GM15510 (cell line): Measurements from ENCODE around the gene PRDM5.

Experiments
- POLR2A ChIP-seq: IDR thresholded peaks from 3 replicates; pipeline ENCODE4 v1.6.1; 2011; ENCODE audit warnings: borderline replicate concordance; ENCODE audit not compliant: insufficient read length; ENCODE audit errors: extremely low read depth

Gene PRDM5

DNA sequence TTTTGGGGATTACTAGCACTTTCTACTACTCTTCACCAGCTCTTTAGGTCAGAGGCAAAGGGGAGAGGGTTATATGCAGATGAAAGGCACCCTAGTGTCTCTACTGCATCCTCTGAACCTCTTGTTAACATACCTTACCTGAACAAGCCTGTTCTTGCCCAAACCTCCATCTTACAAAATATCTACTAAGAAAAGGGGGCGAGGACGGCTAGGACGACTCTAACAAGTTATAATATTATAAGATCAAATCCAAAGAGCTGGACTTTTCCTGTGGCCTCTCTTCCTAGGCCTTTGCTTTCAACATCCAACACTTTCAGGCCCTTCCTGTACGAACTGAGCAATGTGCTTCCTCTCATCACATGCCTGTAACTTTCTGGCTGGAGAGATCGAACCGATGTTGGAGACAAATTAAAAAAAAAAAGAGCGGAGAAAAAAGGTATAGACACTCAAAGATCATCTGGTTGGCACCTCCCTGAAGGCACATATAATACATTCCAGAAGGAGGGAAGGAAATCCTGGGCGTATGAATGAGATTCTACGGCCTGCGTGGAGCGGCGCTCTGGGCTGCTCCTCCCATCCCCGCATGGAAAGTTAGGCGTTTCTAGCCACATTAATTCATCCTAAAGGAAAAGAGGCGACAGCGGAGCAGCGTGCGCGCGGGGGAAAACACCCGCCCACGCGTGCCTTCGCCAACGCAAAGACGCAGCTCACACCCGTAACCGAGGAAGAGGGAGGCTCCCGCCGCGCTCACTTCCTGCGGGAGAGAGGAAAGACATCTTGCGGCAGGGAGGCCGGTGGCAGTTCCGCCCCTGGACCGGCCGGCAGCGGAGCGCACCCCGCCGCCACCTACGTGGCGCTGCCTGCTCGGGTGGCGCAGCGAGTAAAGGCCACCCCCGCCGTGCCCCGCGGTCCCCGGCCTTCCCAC is 808 bp downstream of the PRDM5 start:
- TF ChIP-seq POLR2A = no peak

- TF ChIP-seq POLR2A = no peak
Observed at GRCh38 chr4:120920666-120921065, 1.9 kb downstream of the PRDM5 start.

GRCh38 chr4:120919358-120919757 is 3.2 kb downstream of the PRDM5 start:
- TF ChIP-seq POLR2A = no peak

- TF ChIP-seq POLR2A = no peak
Observed at GRCh38 chr4:120918788-120919187, 3.7 kb downstream of the PRDM5 start.

DNA sequence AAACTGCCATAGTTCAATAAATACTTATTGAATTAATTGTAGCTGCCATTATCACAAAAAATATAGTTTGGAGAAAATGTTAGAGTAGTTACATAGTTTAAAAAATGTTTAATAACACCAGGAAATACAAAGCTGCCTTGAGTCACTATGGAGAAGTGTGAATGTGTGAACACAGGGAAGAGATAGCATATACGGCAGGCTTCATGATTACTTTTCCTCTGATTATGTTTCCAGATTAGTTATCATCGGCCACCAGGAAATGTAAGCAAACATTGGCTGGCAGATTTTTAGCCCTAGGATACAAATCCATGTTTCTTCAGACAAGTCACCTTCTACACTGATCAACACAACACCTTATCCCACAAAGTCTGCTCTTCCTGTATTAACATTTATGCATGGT is 4.4 kb downstream of the PRDM5 start:
- no peak for TF ChIP-seq POLR2A

DNA sequence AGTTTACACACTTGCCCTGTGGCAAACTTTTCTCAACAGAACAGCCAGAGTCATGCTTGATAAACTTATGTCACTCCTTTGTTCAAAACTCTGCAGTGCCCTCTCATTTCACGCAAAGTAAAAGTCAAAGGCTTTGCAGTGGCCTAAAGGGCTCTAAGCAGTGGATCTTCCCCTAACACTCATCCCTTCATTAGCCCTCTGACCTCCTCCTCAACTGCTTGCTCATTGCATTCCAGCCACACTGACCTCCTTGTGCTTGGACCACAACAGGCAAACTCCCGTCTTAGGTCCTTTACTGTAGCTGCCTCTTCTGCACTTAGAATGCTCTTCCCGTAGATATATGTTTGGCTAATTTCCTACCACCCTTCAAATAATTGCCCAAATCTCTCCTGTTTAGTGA is 5.6 kb downstream of the PRDM5 start:
- no peak for TF ChIP-seq POLR2A

- no peak for TF ChIP-seq POLR2A
Observed at GRCh38 chr4:120915336-120915735, 7.2 kb downstream of the PRDM5 start.

DNA sequence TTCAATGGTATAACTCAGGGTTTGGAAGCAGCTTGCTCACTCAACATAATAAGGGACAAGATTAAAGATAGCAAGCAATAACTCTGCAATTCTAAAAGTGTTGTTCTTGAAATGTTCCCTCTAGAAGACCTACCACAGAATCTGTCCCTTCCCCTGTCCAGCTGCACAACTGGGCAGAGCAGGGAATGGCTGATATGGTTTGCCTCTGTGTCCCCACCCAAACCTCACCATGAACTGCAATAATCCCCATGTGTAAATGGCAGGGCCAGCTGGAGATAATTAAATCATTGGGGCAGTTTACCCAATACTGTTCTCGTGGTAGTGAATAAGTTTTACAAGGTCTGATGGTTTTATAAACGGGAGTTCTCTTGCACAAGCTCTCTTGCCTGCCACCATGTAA is 19.1 kb downstream of the PRDM5 start:
- TF ChIP-seq POLR2A = no peak

DNA sequence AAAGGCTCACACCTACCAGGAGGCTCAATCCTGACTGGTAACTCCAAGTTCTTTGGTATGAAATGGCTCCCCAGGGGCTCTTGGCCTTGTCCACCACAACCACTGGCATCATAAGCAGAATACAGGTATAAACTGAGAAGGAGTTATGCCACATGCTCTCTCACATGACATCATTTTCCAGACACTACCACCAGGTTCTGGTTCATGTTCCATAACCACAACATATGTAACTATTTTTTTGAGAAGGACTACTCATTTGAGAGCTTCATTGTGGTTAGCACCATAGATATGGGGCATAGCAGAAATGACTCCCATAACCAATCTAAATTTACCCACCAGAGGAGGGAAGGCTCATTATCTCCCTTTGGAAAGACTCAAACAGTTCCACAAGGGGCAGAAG is 19.6 kb downstream of the PRDM5 start:
- no peak for TF ChIP-seq POLR2A

GRCh38 chr4:120901731-120902130 is 20.8 kb downstream of the PRDM5 start:
- TF ChIP-seq POLR2A = no peak

DNA sequence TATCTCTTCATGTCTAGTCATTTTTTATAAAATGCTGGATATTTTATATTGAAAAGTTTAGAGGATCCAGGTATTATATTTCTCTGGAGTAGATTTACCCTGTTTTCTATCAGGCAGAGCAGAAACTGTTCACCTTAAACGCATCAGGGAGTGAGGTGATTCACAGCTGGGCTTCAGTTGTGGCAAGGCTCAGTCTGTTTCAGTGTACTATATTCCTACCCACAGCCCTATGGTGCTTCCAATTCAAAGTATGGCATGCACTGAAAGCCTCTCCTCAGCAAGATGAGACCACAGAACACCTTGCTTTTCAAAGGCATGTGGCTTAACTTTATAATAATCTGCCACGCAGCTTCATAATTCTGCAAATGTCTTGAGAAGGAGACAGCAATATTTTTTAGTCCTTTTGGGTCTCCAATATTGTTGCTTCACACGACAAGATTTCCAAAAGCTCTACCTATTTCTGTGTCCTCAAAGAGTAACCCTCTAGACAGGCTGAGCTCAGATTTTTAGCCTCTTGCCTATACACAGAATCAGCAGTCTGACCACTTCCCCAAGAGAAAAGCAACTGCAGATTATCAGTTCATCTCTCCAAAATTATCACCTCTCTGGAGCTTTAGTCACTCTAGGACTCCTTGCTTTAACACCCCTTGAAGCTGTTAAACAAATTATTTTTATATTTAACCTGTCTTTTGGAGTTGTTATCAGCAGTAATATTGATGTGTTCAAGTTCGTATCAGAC is 24.4 kb downstream of the PRDM5 start:
- no peak for TF ChIP-seq POLR2A

GRCh38 chr4:120895554-120895953 is 27.0 kb downstream of the PRDM5 start:
- TF ChIP-seq POLR2A = no peak

DNA sequence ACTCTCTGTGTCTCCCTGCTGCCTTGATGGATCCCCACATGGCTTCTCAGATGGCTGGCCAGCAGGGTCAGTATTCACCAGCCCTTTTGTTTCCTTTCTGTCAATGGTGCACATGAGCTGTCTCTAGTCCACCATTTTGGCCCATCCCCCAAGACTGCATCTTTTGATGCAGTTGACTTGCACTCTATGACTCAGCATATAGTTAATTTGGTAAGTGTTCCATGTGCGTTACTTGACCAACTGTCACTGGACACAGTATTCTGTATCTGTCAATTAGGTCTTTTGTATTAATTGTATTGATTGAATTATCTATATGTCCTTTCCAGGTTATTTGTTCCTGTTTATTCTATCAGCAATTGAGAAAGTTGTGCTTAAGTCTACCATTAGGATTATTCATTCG is 29.2 kb downstream of the PRDM5 start:
- no peak for TF ChIP-seq POLR2A

DNA sequence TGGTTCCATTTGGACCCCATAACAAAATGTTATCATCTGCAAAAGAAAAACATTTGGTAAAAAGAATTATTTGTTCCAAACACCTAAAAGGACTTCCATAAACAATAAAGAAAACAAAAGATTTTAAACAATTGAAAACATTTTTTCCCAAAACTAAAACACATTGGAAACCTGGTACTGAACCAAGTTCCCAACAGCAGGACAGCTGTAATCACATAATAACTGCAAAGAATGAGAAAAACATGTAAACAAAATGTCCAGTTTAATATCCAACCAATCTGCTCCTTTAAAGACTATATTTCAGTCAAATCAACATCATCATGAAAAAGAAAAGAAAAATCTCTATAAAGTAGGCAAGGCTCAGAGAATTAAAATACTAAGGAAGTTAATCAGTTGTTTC is 36.3 kb downstream of the PRDM5 start:
- TF ChIP-seq POLR2A = no peak

DNA sequence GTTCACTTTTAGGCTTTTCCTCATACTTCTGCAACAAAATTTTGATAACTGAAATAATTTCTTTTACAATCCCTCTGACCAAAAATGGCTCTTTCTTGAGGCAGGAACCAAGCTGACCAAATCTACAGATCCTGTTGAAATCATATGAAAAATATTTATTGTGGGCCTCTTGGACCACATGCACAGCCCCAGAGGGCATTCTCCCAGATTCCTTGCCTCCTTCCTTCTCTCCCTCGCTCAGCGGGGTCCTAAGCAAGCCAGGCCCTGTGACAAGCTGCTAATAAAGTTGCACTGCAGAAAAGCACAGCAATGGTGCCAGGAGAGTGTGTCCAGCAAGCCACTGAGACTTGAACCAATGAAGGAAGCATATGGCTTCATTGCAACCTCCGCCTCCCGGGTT is 40.7 kb downstream of the PRDM5 start:
- TF ChIP-seq POLR2A = no peak

DNA sequence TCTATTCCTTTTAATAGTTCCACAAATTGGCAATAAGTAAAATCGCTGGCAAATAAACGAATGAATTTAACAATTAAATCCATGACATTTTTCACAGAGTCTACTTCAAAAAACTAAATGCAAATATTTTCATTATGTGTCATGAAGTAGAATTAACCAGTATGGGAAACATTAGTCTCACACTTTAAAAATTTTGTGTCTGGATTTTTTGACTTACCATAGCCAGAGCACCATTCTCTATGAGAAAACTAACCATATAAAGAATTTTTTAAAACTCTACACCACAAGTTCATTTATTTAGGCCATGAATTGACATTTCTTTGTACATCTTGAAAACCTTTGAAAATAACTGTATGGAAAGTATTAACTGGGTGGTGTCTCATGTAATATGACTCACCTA is 41.2 kb downstream of the PRDM5 start:
- TF ChIP-seq POLR2A = no peak
